HG02970 (cell line): ENCODE results near the gene SYT15.
"Not testable (repeated sequence)": the region's sequence is repeated elsewhere in the genome, so short reads cannot be mapped to it uniquely, and the experiment has no call there.

Source experiments
- ATAC-seq: cut with Tn5 transposase; IDR thresholded peaks from one replicate; pipeline ENCODE4 v1.9.1; 2021; ENCODE audit warnings: mild to moderate bottlenecking, moderate library complexity, moderate number of reproducible peaks; ENCODE audit not compliant: unreplicated experiment, low FRiP score

SYT15 gene

DNA sequence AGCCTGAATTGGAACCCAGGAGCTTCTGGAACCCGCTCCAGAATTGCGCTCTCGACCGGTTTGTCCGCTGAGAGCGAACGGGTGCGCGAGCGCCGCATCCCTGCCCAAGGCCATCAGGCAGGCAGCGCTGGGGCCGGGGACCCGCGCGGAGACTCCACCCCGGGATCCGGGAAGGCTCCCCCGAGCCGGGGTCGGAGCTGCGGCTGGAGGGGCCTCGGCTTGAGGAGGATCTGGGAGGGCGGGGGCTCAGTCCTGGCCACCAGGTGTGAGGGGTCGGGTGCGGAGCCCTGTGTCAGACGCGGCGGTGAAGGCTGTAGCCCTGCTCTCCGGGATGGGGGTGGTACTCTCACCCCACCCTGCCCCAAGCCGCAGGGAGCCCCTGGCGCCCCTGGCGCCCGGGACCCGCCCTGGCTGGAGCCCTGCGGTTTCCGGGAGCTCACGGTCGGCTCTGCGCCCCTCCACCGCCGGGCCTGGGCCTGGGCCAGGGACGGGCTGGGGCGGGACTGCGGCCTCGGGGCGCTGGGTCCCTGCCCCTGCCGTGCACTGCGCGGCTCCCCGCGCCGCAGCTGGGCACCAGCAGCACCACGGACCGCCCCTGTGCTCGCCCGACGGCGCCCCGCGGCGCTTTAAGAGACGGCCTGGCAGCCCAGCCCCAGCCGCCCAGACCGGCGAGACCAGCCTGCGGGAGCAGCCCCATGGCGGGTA, at the start of gene SYT15:
TSS of gene SYT15 (plus strand) at position 655 of the 705 bp plus-strand sequence. CDS start at position 696, 41 bp downstream.
- ATAC-seq: not testable (repeated sequence)

DNA sequence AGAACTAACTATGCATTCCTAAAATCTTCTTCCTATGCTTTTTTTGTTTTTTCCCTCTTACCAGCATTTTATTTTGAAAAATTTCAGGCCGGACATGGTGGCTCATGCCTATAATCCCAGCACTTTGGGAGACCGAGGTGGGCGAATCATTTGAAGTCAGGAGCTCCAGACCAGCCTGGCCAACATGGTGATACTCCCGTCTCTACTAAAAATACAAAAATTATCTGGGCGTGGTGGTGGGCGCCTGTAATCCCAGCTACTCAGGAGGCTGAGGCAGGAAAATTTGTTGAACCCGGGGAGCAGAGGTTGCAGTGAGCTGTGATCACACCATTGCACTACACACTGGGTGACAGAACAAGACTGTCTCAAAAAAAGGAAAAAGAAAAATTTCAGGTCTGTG, 49.2 kb upstream of the SYT15 start:
- ATAC-seq: not testable (repeated sequence)

DNA sequence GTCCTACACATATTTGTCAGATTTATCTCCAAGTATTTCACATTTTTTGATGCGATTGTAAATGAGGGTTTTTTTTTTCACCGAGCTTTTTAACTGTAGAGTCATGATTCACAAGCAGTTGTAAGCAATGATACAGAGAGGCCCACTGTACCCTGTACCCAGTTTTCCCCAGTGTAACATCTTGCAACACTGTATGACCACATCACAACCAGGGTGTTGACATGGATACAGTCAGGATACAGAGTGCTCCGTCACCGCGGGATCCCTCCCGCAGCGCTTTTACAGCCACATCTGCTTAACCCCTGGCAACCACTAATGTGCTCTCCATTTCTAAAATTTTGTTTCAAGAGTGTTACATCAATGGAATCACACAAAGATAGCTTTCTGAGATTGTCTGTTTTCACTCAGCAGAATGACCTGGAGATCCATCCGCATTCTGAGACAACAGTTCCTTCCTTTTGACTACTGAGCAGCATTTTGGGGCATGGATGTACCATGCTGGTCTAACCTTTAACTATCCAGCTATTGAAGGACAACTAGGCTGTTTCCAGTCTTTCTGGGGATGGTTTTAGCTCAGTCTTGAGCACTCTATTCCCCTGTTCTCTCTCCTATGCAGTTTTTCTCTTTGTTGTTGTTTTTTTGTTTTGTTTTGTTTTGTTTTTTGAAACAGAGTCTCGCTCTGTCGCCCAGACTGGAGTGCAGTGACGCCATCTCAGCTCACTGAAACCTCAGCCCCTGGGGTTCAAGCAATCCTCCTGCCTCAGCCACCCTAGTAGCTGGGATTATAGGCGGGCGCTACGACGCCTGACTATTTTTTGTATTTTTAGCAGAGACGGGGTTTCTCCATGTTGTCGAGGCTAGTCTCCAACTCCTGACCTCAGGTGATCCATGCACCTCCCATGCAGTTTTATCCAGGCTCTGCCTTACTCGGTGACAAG, 48.4 kb upstream of the SYT15 start:
- ATAC-seq: no peak

DNA sequence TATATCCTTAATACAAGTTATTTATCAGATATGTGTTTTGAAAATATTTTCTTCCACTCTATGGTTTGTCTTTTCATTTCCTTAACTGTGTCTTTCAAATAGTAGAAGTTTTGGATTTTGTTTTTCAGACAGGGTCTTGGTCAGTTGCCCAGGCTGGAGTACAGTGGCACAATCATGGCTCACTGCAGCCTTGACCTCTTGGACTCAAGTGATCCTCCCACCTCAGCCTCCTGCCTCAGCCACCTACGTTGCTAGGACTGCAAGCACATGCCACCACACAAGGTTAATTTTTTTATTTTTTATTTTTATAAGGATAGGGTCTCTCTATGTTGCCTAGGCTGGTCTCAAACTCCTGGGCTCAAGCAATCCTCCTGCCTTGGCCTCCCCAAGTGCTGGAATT, 46.7 kb upstream of the SYT15 start:
- ATAC-seq: not testable (repeated sequence)

DNA sequence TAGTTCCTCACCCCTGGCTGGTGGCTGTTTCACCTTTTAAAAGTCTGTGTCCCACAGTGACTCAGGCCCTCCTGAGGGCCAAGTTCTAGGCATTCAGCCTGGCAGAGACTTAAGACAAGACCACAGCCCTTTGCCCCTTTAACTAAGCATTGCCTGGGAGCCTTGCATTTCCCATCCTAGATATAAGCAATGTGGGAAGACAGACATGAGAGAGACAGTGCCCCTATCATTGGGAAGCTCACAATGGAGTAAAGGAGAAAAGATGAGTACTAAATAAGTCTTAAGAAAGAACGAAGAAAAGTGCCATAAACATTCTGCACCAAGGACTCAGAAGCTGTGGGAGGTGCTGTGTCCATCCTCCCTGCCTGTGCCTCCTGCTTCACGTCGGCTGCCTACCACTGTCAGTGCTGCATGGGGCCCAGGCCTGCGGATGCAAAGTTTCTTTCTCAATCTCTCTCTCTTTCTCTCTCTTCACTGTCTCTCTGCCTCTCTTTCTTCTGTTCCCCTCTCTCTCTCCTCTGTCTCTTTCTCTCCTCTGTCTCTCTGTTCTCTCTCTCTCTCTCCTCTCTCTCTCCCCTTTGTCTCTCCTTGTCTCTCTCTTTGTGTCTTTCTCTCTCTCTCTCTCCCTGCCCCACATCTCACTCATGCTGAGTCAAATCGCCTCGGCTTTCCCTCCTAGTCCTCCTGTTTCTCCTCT, 44.0 kb upstream of the SYT15 start:
- ATAC-seq: no peak

DNA sequence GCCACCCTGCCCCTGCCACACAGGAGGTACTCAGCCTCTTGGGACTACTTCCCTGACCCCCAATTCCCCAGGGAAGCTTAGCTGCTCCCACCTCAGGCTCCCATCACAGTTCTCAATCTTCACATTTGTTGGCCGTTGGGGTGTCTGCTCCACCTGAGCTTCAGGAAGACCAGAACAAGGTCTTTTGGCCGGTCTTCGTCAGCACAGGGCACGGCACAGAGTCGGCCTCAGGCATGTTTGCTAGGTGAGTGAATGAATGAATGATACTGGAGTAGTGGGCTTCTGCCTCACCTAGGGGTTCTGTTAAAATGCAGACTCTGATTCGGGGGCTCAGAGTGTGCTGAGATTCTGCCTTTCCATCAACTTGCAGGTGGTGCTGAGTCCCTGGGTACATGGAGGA, 42.8 kb upstream of the SYT15 start:
- ATAC-seq: no peak

DNA sequence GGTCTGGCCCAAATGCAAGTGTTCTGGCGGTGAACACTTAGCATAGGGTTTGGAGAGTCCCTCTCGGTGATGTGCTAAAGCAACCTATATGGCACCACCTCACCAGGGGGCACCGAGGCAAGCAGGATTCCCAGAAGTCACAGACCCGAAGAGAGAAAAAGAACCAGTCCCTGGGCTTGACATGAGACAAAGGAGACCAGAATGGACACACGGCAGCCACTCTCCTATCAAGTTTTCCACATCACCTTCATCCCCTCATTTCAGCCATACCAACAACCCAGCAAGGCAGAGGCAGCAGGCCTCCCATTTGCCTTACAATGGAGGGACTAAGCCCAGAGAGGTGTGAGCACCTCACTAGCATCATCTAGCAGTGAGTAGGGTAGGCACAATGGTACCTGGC, 42.1 kb upstream of the SYT15 start:
- ATAC-seq: no peak

DNA sequence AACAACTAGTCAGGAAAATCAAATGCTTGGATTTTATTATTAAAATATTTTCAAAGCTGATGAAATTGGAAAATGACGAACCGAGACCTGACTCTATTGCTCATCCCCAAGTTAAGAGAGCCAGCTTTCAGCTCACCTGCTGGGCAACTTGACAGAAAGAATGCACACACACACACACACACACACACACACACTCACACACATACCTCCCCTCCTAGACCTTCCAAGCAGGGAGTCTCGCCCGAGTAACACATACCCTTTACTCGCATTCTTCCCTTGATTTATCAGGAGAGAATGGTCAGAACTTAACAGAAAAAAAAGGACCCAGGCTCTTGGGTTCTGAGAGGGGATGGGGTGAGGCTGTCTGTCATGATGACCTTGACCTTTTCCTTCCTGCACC, 41.6 kb upstream of the SYT15 start:
- ATAC-seq: no peak

DNA sequence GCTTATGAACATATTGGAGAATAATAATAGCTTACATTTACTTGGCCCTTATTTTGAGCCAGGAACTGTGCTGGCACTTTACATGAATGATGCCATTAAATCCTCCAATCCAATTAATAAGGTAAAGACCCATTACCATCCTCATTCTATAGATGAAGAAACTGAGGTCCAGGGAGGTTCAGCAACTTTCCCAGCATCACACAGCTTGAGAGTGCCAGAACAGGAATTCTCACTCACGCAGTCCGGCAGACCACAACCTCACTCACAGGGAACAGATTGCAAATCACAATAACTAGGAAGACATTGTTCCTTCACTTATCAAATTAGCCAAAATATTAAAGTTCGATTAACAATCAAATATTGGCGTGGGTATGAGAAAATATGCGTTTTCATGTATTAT, 40.8 kb upstream of the SYT15 start:
- ATAC-seq: no peak

DNA sequence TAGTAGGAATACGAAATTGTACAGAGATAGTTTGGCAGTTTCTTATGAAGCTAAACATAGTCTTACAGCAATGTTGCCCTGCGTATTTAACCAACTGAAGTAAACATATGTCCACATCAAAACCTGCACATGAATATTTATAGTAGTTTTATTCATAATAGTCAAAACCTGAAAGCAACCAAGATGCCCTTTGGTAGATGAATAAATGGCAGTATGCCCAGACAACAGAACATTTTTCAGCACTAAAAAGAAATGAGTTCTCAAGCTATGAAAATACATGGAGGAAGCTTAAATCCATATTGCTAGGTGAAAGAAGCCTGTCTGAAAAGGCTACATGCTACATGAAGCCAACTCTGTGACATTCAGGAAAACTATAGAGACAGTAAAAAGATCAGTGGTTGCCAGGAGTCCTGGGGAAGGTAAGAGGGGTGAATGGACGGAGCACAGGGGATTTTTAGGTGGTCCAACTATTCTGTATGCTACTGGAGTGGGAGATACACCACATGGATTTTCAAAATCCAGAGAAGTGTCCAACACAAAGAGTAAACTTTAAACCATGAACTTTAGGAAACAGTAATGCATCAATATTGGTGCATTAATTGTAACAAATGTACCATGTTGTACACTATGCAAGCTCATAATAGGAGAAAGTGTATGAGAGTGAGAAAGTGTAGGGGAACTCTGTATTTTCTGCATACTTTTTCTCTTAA, 40.1 kb upstream of the SYT15 start:
- no peak for ATAC-seq

DNA sequence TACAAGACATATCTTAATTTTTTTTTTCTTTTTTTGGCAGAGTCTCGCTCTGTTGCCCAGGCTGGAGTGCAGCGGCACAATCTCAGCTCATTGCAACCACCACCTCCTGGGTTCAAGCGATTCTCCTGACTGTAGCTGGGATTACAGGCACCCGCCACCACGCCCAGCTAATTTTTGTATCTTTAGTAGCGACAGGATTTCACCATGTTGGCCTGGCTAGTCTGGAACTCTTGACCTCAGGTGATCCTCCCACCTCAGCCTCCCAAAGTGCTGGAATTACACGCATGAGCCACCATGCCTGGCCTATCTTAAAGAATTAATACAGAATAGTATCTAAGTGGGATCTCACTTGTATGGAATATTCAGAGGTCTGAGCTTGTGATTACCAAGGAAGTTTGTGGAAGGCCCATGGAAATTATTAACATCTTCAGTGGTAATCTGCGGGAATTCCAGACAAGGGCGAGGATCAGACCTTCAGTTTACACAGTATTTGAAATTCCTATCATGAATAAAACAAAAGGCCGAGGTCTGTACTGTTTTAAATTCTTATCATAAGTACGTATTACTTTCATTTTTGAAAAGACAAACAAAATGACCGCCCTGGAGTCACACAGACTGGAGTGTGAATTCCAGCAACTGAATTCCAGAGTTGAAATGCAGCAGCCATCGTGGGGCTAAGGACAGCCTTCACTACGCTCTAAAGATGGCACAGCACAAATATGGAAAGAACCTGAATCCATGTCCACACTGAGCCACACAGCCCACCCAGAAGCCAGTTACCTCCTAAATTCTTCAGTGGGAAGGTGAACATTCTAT, 39.1 kb upstream of the SYT15 start:
- ATAC-seq: no peak

DNA sequence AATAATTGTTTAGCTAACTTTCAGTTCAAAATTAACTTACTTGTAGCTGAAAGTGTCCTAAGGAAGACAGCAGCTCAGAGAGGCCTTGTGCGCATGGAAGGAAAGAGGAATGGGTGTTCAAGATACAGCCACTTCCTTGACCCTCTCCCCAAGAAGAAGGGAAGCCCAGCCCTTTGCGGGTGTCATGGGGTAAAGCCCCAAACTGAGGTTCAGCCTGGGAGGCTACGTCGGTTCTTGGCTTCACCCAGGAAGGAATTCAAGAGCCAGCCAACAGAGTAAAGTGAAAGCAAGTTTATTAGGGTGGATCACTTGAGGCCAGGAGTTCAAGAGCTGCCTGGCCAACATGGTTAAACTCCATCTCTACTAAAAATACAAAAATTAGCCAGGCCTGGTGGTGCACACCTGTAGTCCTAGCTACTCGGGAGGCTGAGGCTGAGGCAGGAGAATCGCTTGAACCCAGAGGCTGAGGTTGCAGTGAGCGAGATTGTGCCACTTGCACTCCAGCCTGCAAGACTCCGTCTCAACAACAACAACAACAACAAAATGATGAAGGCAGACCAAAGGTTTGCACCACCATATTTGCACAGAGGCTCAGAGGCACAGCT, 38.4 kb upstream of the SYT15 start:
- ATAC-seq: no peak

DNA sequence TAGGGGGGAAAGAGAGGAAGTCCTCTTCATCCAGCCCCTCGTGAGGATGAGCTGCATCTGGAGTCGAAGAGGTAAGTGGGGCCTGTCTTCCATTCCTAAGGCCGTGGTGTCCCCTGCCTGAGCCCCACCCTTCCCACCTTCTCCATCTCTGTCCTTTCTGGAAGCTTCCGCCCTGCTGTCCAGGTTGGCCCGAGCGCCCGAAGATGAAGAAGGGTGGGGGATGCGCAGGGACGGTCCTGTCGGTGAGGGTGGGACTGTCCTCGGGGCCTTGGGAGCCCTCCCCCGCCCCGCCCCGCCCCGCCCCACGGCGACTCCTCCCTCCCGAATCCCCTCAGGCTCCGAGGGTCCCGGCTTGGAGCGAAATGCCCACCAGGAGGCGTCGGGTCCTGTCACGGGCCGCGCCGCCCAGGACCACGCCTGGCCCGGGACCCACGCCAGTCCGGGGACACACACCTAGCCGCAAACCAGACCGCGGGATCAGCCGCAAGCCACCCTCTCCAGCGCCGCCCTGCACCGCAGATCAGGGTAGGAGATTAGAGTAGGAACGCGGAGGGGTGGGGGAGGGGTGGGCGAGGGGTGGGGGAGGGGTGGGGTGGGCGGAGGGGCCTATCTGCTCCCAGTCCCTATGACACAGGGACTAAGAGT, 37.8 kb upstream of the SYT15 start:
- ATAC-seq: no peak

DNA sequence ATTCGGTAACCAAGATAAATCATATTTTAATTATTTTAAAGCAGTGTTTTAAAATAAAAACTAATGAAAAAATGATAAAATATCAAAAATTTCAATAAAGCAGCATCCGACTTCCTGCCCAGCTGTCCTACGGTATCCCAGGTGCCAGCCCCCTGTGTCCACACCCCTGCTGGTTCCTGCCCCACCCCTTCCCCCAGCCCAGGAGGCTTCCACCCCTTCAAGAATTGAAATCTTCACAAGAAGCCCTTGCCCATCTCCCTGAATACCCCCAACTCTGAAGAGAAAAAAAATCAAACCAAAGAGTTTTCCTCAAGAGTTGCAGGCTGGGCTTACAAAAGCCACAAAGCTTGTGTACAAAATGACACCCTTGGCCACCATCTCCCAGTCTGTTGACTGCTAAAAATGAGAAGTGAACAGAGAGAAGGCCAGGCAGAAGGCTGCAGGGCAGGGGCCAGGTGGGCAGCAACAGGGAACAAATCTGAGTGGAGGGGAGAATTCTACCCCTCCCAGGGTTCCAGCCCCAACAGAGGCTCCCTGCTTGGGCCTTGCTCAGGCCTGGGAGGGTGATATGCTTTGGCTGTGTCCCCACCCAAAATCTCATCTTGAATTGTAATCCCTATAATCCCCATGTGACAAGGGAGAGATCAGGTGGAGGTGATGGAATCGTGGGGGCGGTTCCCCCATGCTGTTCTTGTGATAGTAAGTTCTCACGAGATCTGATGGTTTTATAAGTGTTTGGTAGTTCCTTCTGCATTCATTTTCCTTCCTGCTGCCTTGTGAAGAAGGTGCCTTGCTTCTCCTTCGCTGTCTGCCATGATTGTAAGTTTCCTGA, 37.0 kb upstream of the SYT15 start:
- ATAC-seq: no peak

DNA sequence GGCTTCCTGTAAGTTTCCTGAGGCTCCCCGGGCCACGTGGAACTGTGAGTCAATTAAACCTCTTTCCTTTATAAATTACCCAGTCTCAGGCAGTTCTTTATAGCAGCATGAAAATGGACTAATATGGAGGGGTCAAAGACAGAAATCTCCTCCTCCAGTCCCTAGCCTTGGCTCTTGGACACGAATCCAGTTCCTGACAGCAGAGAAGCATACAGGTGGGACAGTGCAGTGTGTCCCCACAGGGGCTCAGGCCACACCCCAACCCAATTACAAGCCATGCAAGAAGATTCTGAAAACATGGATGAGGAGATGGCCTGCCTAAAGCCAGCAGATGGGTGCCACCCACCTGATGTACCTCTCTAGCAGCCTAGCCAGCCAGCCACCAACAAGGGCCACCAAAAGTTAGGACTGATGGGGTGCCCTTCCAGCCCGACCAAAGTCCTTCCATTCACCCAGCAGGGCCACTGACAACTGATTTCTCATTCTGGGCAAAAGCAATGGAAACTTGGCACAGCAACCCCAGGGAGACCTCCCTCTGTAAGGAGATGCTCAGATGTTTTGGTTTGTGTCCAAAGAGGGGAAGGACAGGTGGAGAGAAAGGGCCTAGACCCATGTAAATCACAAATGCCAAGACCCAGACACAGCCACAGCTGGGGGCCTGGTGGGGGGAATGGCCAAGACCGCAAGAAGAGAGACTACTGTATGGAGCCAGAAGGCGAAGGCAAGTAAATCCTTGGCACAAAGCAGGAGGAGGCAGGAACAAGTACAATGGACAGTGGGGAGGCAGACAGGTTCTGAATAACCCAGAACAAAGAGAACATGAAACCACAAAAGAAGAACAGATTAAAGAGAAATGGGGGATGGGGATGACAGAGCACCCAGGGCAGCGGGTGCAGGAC, 36.1 kb upstream of the SYT15 start:
- ATAC-seq: no peak

DNA sequence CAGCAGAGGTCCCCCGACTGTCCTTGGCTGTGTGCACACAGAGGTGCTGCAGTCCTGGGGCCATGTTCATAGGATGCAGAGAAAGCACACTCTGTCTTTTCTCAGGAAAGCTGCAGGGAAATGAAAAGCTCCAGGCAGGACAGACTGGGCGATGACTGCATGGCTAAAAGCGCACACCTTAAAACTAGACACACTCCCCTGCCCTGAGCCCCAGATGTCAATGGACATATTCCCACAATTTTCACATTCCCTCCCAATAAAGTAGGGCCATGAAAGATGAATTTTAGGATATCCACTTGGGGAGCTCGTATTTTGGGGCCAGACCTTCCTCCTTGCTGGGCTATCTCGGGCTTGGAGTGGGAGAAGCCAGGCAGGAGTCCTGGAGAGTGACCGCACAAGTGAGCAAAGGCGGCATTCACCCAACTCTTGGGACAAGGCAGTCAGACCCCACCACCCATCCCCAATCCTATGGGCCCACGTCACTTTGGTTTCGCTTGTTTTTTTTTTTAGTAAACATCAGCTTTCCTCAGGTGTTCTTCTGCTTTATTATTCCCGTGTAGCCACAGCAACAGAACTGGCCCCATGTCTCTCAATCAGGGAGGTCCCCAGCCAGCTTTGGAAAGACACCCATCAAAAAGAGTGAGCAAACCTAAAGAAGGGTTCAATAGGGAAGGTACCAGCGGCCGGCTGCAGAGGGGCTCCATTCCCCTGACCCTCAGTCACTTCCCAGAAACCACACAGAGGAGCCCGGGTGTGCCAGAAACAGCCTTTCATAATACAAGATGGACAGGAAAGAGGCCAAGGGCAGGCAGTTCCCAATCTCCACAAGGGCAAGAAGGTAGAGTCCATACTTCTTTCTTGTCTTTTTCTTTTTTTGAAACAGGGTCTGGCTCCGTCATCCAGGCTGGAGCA, 35.2 kb upstream of the SYT15 start:
- no peak for ATAC-seq
